T-helper 2 cell treated with Interferon-gamma antibody and Interleukin-4, amounts not matched to agents 100 ng/mL and 5 ng/mL, for 36 hours (primary cell): ENCODE data around the gene IFIH1. TPM values are rescaled to one million over a fixed set of nuclear protein-coding genes. Genes with fewer than 3 reads are reported as not detected.

Experiments
- intact Hi-C: fragments of 100-400 bp; cut with micrococcal nuclease; formaldehyde crosslinking; loops from one replicate; pipeline ENCODE4 v1.15.1; 2023
- total RNA-seq: library from RNA; stranded (reverse); gene quantifications from 2 replicates; pipeline ENCODE4 v1.2.3, GENCODE V29; 2022

IFIH1 gene
- total RNA-seq, 1 donor from 2014 or later, result 33.3 TPM

DNA sequence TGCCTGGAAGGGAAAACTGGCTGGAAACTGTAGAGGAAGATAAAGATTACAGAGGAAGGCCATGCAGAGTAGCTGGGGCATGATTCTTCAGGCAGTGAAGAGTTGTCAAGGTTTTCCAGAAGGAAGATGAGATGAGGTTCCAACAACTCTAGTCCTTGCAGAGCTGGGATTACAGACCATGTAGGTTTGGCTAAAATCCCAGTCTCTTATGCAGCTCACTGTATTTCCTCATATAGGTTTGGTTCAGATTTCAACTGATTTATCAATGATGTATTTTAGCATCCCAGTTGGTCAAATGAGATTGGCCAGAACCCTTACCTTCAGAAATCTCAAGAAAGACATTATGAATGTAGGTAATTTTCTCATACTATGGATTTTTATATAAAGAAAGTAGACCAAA, 91.6 kb downstream of the IFIH1 start:
- intact Hi-C loops, result no loop called here

DNA sequence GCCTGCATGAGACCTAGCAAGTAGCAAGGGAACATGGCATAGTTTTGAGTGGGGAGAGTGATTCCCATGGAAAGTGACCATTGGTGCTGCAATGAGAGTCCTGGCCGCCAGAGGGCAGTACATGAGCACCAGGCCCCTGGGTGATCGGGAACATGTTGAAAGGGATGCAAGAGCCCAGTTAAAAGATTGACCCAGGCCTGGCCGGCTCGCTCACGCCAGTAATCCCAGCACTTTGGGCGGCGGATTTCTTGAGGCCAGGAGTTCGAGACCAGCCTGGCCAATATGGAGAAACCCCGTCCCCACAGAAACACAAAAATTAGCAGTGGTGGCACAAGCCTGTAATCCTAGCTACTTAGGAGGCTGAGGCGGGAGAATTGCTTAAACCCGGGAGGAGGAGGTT, 97.4 kb downstream of the IFIH1 start:
- intact Hi-C loops, result loop anchor here (1.0 kb wide), 2 partner anchors 77 to 113 kb away; no protein-coding TSS in a partner anchor

DNA sequence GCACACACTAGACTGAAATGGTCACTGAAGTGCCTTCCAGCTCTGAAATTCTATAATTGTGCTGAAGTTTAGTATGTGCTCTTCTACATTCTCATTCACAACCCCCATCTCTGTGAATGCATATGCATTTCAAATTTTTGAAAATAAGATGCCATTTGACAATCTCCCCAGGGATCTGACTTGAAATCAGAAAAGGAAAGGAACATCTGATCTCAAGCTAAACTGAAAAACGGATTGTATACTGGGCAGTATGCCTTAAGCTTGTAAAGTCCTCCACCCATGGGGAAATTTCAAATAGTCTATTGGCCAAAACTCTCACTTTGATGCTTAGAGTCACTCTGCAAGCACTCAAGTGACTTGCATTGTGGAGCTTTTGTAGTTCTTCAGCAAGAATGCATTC, 98.1 kb downstream of the IFIH1 start:
- intact Hi-C loops, result no loop called here

DNA sequence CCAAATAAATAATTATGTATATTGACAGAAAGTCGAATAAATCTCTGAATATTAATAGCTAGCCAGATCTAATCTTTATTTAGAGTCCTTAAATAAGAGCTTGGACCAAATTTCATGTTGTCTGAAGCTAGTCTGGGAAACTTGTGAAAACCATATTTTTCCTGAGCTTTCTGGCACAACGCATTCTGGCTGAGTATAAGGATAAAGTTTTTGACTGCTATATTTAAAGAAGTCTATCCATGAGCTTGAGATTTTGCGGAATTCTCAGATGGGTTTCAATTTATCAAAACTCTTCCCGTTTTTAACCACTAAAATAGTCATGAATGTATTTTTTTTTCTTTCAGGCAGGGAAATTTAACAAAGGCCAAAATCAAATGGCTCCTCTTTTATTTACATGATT, 99.1 kb downstream of the IFIH1 start:
- intact Hi-C loops, result no loop called here

DNA sequence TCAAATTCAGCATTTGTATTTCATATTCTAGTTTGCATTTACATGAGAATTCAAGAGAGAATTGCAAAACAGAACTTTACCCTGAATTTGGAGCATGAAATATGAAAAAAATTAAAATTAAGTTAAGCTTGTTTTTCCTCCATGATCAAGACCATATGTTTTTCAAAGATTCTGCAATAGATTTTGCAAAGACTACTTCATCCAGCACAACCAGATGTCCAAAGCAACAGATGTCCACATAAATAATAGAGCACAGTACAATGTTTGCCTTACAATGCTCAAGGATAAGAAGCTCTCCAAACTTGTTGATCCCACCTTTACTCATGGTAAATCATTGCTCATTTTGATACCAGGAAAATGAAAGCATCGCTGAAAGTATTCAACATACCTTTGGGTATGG, 100.9 kb downstream of the IFIH1 start:
- intact Hi-C loops, result no loop called here

Other genes starting within 250 kb of the IFIH1 start
- gene DPP4, start 244.5 kb downstream of the IFIH1 start, total RNA-seq, result 137 and 138 TPM in 2 replicates
- gene GCG, start 166.4 kb downstream of the IFIH1 start, total RNA-seq, result not detected in 2 replicates
- not detected in 2 replicates for gene FAP, start 75.2 kb downstream of the IFIH1 start, total RNA-seq
- 10.2 and 11.3 TPM in 2 replicates for gene GCA, start 25.4 kb upstream of the IFIH1 start, total RNA-seq